ENCODE measurements around the gene KRTAP10-3.
A peak's percentile ranks its signal among the peaks of the same experiment; 100 is the strongest.

Gene KRTAP10-3

DNA sequence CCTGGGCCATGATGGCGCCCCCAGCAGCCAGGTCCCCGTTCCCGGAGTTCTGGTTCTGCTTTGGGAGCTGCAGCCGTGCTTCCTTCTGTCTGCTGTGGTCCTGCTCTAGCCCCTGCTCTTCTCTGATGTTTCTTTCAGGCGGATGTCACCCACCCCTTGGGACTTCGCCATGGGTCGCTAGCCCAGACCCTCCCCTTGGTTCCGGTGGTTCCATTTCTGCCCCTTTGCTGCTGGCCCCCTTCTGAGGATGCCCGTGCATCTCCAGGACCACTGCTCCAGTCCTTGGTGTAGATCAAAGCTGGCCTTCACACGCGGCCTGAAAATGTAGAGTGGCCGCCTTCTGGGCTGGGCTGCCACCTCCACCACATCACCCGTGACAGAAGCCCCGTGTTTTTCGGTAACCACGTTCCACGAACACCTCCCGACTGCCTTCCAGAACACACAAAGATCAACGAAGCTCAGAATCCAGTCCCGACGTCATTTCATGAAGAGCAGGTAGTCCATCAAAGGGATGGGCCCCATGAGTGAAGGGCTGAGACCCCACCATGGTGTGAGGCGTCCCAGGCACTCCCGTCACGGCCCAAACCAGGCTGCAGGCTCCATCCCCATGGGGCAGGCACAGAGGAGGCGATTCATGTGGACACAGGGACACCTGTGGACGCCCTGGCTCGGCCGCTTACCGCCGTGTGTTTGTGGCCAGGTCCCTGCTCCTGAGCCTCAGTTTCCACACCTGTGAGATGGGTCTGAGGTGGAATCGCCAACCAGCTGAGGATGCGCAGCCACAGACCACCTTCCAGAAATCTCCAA lies 43.0 kb downstream of the KRTAP10-3 start:
- Histone ChIP-seq H3K27ac (ENCODE audit: insufficient read depth, low read length, poor library complexity, severe bottlenecking) (no peak overlapping the region), H3K4me3 (ENCODE audit: insufficient read depth, low read depth, low read length, poor library complexity, severe bottlenecking) (no peak overlapping the region), H3K27me3 (replicated peaks; ENCODE audit: control insufficient read depth, insufficient read depth, low read length, poor library complexity, severe bottlenecking) (no peaks in the 10 kb centered on the region), H3K9me3 (ENCODE audit: control insufficient read depth, low read length) (no peaks in the 10 kb centered on the region), H3K36me3 (ENCODE audit: control insufficient read depth, insufficient read depth, low read length) (no peaks in the 10 kb centered on the region), H3K4me1 (ENCODE audit: control insufficient read depth, insufficient read depth, low read length, poor library complexity, severe bottlenecking) (peaks cover 5% of the 10 kb centered on the region)
- no peak for DNase-seq

- no peak overlapping the region for H3K27ac ChIP-seq (ENCODE audit: insufficient read depth, low read length, poor library complexity, severe bottlenecking)
- no peaks in the 10 kb centered on the region for H3K9me3 ChIP-seq (ENCODE audit: control insufficient read depth, low read length)
- no peaks in the 10 kb centered on the region for H3K27me3 ChIP-seq (replicated peaks; ENCODE audit: control insufficient read depth, insufficient read depth, low read length, poor library complexity, severe bottlenecking)
Measured at GRCh38 chr21:44514746-44515358, 43.7 kb downstream of the KRTAP10-3 start.

GRCh38 chr21:44514218-44514520 lies 44.4 kb downstream of the KRTAP10-3 start:
- H3K36me3 ChIP-seq (ENCODE audit: control insufficient read depth, insufficient read depth, low read length) = no peaks in the 10 kb centered on the region

More at GRCh38 chr21:44514746-44515358, 43.7 kb downstream of the KRTAP10-3 start:
- H3K36me3 ChIP-seq (ENCODE audit: control insufficient read depth, insufficient read depth, low read length) = no peaks in the 10 kb centered on the region
- DNase-seq = no peak
- H3K4me3 ChIP-seq (ENCODE audit: insufficient read depth, low read depth, low read length, poor library complexity, severe bottlenecking) = no peak overlapping the region
- peaks cover 9% of the 10 kb centered on the region for H3K4me1 ChIP-seq (ENCODE audit: control insufficient read depth, insufficient read depth, low read length, poor library complexity, severe bottlenecking)

DNA sequence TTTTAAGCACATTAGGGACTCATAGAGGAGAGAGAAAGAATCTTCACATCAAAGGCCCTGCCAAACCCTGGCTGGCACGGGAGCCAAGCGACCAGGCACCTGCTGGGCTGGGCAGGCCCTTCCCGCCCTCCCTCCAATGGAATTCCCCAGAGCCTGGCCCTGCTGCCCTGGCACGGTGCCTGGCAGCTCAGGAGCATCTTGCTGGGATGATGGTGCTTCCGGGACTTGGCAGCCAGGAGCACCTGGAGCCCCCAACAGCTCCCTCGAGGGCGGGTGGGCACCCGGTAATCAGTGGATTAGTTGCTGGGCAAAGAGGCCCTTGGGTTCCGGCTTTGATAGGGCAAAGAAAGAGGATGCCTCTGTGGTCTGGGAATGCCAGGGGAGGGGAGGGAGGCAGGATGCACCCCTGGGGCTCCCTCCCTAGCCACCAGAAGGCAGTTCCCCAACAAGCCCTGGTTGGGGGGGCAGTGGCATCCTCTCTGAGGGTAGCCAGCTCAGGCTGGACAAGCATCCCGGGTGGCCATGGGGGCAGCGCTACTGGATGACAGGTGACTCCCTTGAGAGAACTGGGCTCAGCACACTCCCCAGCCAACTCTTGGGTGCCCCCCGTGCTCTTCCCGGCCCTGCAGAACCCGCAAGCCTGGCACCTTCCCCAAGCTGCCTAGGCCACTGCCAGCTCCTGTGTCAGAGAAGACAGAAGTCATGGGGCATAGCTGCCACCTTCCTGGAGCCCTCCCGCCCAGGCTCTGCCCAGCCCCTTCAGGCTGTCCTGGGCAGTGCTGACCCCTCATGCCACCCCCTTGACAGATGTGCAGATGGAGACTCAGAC lies 45.0 kb downstream of the KRTAP10-3 start:
- Histone ChIP-seq H3K36me3 (ENCODE audit: control insufficient read depth, insufficient read depth, low read length) (no peaks in the 10 kb centered on the region), H3K4me1 (ENCODE audit: control insufficient read depth, insufficient read depth, low read length, poor library complexity, severe bottlenecking) (peaks cover 9% of the 10 kb centered on the region), H3K4me3 (ENCODE audit: insufficient read depth, low read depth, low read length, poor library complexity, severe bottlenecking) (no peak overlapping the region), H3K27ac (ENCODE audit: insufficient read depth, low read length, poor library complexity, severe bottlenecking) (no peak overlapping the region), H3K9me3 (ENCODE audit: control insufficient read depth, low read length) (no peaks in the 10 kb centered on the region), H3K27me3 (replicated peaks; ENCODE audit: control insufficient read depth, insufficient read depth, low read length, poor library complexity, severe bottlenecking) (no peaks in the 10 kb centered on the region)
- DNase-seq = no peak

More at GRCh38 chr21:44514218-44514520, 44.4 kb downstream of the KRTAP10-3 start:
- Histone ChIP-seq H3K27ac (ENCODE audit: insufficient read depth, low read length, poor library complexity, severe bottlenecking) (no peak overlapping the region), H3K4me3 (ENCODE audit: insufficient read depth, low read depth, low read length, poor library complexity, severe bottlenecking) (no peak overlapping the region), H3K9me3 (ENCODE audit: control insufficient read depth, low read length) (no peaks in the 10 kb centered on the region), H3K4me1 (ENCODE audit: control insufficient read depth, insufficient read depth, low read length, poor library complexity, severe bottlenecking) (peaks cover 9% of the 10 kb centered on the region), H3K27me3 (replicated peaks; ENCODE audit: control insufficient read depth, insufficient read depth, low read length, poor library complexity, severe bottlenecking) (no peaks in the 10 kb centered on the region)
- DNase-seq = no peak

DNA sequence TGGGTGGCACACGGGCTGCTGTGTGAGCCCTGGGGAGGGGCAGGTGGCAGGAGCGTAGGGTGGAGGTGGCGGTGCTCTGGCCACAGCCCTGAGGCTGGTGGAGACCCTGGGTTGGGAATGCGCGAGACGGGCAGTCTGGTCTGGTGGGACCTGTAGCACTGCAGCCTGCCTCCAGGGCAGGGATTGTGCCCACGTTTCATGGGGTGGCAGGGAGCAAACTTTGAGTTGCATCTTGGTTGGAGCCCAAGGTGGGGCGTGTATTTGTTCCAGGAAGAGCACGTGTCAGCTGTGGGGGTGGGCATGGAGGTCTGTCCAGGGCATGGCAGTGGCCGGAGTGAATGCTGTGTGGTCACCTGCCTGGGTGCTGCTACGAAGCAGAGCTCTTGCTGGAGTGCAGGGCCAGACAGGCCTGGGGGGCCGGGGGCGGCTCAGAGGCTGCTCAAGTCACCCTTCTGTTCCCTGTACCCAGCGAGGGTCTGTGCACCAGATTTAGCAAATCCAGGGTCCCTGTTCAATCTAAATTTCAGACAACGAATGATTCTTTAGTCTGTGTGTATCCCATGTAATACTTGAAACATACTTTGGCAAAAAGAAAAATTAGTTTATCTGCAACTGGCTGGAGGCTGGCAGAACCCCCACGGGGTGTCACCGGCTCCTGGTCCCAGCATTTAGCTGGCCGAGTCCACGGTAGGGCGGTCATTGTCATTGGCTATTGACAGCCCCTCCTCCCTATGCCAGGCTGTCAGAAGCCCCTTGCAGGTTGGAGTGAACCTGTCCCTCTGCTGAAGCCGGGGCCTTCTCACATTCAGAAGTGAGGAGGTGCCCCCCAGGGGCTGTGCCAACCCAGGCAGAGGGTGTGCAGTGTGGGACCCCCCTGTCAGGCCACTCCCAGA lies 45.9 kb downstream of the KRTAP10-3 start:
- Histone ChIP-seq H3K9me3 (ENCODE audit: control insufficient read depth, low read length) (no peaks in the 10 kb centered on the region), H3K36me3 (ENCODE audit: control insufficient read depth, insufficient read depth, low read length) (no peaks in the 10 kb centered on the region), H3K4me1 (ENCODE audit: control insufficient read depth, insufficient read depth, low read length, poor library complexity, severe bottlenecking) (peaks cover 9% of the 10 kb centered on the region), H3K27me3 (replicated peaks; ENCODE audit: control insufficient read depth, insufficient read depth, low read length, poor library complexity, severe bottlenecking) (no peaks in the 10 kb centered on the region), H3K4me3 (ENCODE audit: insufficient read depth, low read depth, low read length, poor library complexity, severe bottlenecking) (no peak overlapping the region), H3K27ac (ENCODE audit: insufficient read depth, low read length, poor library complexity, severe bottlenecking) (no peak overlapping the region)
- no peak for DNase-seq

- H3K27me3 ChIP-seq (replicated peaks; ENCODE audit: control insufficient read depth, insufficient read depth, low read length, poor library complexity, severe bottlenecking) = no peaks in the 10 kb centered on the region
- no peaks in the 10 kb centered on the region for H3K9me3 ChIP-seq (ENCODE audit: control insufficient read depth, low read length)
- peaks cover 9% of the 10 kb centered on the region for H3K4me1 ChIP-seq (ENCODE audit: control insufficient read depth, insufficient read depth, low read length, poor library complexity, severe bottlenecking)
- no peaks in the 10 kb centered on the region for H3K36me3 ChIP-seq (ENCODE audit: control insufficient read depth, insufficient read depth, low read length)
- H3K4me3 ChIP-seq (ENCODE audit: insufficient read depth, low read depth, low read length, poor library complexity, severe bottlenecking) = no peak overlapping the region
- DNase-seq = no peak
- no peak overlapping the region for H3K27ac ChIP-seq (ENCODE audit: insufficient read depth, low read length, poor library complexity, severe bottlenecking)
Measured at GRCh38 chr21:44511938-44512275, 46.7 kb downstream of the KRTAP10-3 start.

DNA sequence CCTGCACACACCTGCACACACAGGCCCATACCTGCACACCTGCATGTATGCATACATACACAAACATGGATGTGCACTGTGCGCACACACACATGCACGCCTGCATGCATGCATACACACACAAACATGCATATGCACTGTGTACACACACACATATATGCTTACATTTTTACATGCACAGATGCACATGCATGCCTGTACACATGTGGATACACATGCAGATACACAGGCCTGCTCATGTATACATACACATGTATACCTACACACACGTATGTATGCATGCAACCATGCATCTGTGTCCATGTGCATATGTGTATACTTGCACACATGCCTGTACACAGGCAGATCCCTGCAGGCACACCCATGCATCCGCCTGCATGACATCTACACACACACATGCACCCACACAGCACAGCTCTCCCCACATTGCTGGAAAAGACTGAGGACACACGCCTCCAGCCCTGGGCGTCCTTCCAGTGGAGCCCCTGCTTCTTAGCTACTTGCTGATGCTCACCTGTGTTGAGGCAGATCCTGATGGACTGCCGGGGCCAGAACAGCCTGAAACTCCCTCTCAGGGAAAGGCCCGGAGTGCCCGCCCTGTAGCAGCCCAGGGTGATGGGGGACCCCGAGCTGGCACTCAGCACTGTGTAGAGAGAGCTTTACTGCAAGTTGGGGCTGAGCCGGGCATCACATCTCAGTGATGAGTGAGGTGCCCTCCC lies 47.2 kb downstream of the KRTAP10-3 start:
- Histone ChIP-seq H3K9me3 (ENCODE audit: control insufficient read depth, low read length) (no peaks in the 10 kb centered on the region), H3K4me3 (ENCODE audit: insufficient read depth, low read depth, low read length, poor library complexity, severe bottlenecking) (no peak overlapping the region), H3K4me1 (ENCODE audit: control insufficient read depth, insufficient read depth, low read length, poor library complexity, severe bottlenecking) (peaks cover 9% of the 10 kb centered on the region), H3K27ac (ENCODE audit: insufficient read depth, low read length, poor library complexity, severe bottlenecking) (no peak overlapping the region), H3K36me3 (ENCODE audit: control insufficient read depth, insufficient read depth, low read length) (no peaks in the 10 kb centered on the region), H3K27me3 (replicated peaks; ENCODE audit: control insufficient read depth, insufficient read depth, low read length, poor library complexity, severe bottlenecking) (no peaks in the 10 kb centered on the region)
- no peak for DNase-seq

DNA sequence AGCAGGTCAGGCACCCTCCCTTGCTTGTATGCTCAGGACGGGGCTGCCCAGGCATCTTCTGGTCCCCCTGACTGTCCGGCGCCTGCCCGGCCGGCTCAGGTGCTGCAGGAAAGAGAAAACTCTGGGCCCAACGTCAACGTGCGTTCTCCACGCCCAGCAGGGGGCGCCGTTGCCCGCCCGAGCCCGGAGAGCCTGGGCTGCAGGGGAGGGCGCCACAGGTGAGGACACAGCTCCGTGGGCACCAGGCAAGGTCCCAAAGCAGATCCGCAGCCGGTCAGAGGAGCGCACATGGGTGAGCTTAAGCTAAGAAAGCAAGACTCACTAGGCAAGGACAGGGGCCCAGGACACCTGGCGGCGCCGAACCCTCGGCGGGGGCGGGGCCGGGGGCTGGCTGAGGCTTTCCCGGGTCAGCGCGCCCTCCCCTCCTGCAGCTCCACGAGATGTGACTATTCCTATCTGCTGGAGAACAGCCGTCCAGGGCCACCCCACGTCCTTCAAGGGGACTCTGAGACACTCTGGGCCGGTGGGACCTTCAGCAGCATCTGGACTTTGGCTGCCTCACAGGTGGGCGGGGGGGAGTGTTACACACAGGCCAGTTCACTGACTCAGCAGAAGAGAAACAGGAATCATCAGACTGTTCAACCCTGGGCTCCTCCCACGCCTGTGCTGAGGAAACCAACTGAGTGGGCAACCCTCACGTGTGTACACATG lies 47.9 kb downstream of the KRTAP10-3 start:
- Histone ChIP-seq H3K4me3 (ENCODE audit: insufficient read depth, low read depth, low read length, poor library complexity, severe bottlenecking) (peak overlapping the region; percentile 48), H3K27me3 (replicated peaks; ENCODE audit: control insufficient read depth, insufficient read depth, low read length, poor library complexity, severe bottlenecking) (no peaks in the 10 kb centered on the region), H3K27ac (ENCODE audit: insufficient read depth, low read length, poor library complexity, severe bottlenecking) (no peak overlapping the region), H3K9me3 (ENCODE audit: control insufficient read depth, low read length) (no peaks in the 10 kb centered on the region), H3K4me1 (ENCODE audit: control insufficient read depth, insufficient read depth, low read length, poor library complexity, severe bottlenecking) (peaks cover 9% of the 10 kb centered on the region), H3K36me3 (ENCODE audit: control insufficient read depth, insufficient read depth, low read length) (no peaks in the 10 kb centered on the region)
- peak; percentile 62 to 73 (median 69) for DNase-seq

DNA sequence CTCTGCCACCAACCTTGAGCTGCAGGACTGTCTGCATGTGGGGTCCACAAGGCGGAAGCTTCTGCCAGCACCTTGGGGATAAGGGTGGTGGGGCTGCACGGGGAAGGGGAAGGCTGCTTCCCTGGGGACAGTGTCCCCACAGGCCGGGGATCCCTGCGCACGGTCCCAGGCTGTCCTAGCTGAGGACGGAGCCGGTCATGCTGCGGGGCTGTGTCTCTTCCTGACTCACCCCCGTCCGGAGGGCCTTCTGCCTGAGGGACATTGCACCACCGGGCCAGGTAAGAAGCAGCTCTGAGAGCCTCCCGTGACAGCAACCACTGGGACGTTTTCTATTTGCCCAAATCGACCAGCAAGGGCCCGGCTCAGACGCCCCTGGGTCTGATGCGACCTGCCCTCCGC lies 48.5 kb downstream of the KRTAP10-3 start:
- DNase-seq = no peak
- no peaks in the 10 kb centered on the region for H3K9me3 ChIP-seq (ENCODE audit: control insufficient read depth, low read length)
- peak overlapping the region; percentile 48 for H3K4me3 ChIP-seq (ENCODE audit: insufficient read depth, low read depth, low read length, poor library complexity, severe bottlenecking)

More for the DNA sequence above, 48.5 kb downstream of the KRTAP10-3 start:
- Histone ChIP-seq H3K4me1 (ENCODE audit: control insufficient read depth, insufficient read depth, low read length, poor library complexity, severe bottlenecking) (peaks cover 9% of the 10 kb centered on the region), H3K27me3 (replicated peaks; ENCODE audit: control insufficient read depth, insufficient read depth, low read length, poor library complexity, severe bottlenecking) (no peaks in the 10 kb centered on the region), H3K27ac (ENCODE audit: insufficient read depth, low read length, poor library complexity, severe bottlenecking) (no peak overlapping the region), H3K36me3 (ENCODE audit: control insufficient read depth, insufficient read depth, low read length) (no peaks in the 10 kb centered on the region)
